ENCODE data around the gene EVI2A.

DNA sequence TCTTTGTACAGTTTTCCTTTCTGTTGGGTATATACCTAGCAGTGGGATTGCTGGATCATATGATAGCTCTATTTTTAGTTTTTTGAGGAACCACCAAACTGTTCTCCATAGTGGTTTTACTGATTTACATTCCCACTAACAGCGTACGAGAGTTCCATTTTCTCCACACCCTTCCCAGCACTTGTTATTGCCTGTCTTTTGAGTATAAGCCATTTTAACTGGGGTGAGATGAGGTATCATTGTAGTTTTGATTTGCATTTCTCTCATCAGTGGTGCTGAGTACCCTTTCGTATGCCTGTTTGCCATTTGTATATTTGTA, 6.7 kb downstream of the EVI2A start:
- TF ChIP-seq, protein P1, sequence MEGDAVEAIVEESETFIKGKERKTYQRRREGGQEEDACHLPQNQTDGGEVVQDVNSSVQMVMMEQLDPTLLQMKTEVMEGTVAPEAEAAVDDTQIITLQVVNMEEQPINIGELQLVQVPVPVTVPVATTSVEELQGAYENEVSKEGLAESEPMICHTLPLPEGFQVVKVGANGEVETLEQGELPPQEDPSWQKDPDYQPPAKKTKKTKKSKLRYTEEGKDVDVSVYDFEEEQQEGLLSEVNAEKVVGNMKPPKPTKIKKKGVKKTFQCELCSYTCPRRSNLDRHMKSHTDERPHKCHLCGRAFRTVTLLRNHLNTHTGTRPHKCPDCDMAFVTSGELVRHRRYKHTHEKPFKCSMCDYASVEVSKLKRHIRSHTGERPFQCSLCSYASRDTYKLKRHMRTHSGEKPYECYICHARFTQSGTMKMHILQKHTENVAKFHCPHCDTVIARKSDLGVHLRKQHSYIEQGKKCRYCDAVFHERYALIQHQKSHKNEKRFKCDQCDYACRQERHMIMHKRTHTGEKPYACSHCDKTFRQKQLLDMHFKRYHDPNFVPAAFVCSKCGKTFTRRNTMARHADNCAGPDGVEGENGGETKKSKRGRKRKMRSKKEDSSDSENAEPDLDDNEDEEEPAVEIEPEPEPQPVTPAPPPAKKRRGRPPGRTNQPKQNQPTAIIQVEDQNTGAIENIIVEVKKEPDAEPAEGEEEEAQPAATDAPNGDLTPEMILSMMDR (IDR thresholded peaks at IDR 0.05 in 2 of 3, conservative IDR thresholded peaks at IDR 0.05 in 1 of 3; ENCODE audit: insufficient read depth in 2 of 3, low read depth in 1 of 3, low read length in 3 of 3): no peak
- TF ChIP-seq, protein P2, sequence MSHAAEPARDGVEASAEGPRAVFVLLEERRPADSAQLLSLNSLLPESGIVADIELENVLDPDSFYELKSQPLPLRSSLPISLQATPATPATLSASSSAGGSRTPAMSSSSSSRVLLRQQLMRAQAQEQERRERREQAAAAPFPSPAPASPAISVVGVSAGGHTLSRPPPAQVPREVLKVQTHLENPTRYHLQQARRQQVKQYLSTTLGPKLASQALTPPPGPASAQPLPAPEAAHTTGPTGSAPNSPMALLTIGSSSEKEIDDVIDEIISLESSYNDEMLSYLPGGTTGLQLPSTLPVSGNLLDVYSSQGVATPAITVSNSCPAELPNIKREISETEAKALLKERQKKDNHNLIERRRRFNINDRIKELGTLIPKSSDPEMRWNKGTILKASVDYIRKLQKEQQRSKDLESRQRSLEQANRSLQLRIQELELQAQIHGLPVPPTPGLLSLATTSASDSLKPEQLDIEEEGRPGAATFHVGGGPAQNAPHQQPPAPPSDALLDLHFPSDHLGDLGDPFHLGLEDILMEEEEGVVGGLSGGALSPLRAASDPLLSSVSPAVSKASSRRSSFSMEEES (CRISPR knock-in tag; IDR thresholded peaks at IDR 0.05): no peak
